OCI-LY1 (cell line): ENCODE measurements around the gene PSD2.

Source experiments
- EZH2 ChIP-seq: fragments of 200-600 bp; sonication (generic), shearing (Covaris generic); IDR thresholded peaks from 2 replicates; pipeline ENCODE4 v1.8.0; 2017; ENCODE audit warnings: borderline replicate concordance, mixed run types, mild to moderate bottlenecking, antibody characterized with exemption, low read length, moderate library complexity, mixed read lengths
- TF ChIP-seq, protein P1 (sequence below): fragments of 200-600 bp; sonication (generic), shearing (Covaris generic); IDR thresholded peaks from 2 replicates; pipeline ENCODE4 v1.5.1; 2017; ENCODE audit warnings: mild to moderate bottlenecking, antibody characterized with exemption, low read length, moderate library complexity, mixed read lengths

DNA sequence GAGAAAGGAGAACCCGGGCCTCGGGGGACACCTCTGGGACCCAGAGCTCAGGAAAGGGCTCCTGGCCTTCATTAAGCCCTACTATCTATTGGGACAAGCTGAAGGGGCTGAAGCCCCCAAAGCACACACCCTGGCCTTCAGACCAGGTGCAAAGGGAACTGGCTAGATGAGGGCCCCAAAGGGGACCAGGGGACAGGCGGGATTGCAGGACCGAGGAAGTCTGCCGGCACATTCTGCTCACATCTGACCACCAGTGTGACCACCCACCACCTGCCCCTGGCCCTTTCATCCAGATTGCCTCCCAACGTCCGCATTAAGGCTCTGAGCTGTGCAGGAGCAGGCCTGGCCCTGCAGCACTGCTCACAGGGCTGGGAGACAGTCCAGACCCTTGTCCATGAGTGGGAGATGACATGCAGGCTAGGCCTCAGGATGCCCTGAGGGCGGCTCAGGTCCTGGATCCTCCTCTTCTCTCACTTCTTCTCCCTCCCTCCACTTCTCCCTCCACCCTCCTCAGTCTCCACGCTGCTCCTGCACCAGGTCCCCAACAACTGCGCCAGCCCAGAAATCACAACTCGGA, 19.2 kb downstream of the PSD2 start:
- TF ChIP-seq EZH2, result no peak
- TF ChIP-seq, protein P1, sequence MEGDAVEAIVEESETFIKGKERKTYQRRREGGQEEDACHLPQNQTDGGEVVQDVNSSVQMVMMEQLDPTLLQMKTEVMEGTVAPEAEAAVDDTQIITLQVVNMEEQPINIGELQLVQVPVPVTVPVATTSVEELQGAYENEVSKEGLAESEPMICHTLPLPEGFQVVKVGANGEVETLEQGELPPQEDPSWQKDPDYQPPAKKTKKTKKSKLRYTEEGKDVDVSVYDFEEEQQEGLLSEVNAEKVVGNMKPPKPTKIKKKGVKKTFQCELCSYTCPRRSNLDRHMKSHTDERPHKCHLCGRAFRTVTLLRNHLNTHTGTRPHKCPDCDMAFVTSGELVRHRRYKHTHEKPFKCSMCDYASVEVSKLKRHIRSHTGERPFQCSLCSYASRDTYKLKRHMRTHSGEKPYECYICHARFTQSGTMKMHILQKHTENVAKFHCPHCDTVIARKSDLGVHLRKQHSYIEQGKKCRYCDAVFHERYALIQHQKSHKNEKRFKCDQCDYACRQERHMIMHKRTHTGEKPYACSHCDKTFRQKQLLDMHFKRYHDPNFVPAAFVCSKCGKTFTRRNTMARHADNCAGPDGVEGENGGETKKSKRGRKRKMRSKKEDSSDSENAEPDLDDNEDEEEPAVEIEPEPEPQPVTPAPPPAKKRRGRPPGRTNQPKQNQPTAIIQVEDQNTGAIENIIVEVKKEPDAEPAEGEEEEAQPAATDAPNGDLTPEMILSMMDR, result no peak
